ENCODE results near the gene PDE11A. TPM values are rescaled to one million over a fixed set of nuclear protein-coding genes. Genes with fewer than 3 reads are reported as not detected.
"Not testable (repeated sequence)": the region's sequence is repeated elsewhere in the genome, so short reads cannot be mapped to it uniquely, and the experiment has no call there.

The PDE11A gene
- polyA plus RNA-seq, 2 of the 4 experiments (the other 2 are of a cell fraction): 3.6 to 5.6 TPM

- no peak overlapping the region for H3K4me2 ChIP-seq
- POLR2A ChIA-PET: no interaction called here
- 59% methylated on average over 3 of the region's 3 CpGs for WGBS (ENCODE audit: missing lambda C conversion rate)
- CTCF ChIA-PET: no interaction called here
- FAIRE-seq: no peak
- no peak for TF ChIP-seq PBX3 (IDR thresholded peaks at IDR 0.05)
- no peak for TF ChIP-seq POLR2A (IDR thresholded peaks at IDR 0.05; ENCODE audit: low read length)
- no peak for TF ChIP-seq HES2 (IDR thresholded peaks at IDR 0.05)
- TF ChIP-seq SREBF2 (IDR thresholded peaks at IDR 0.05): no peak
- TF ChIP-seq FOSB (CRISPR knock-in tag; IDR thresholded peaks at IDR 0.05): no peak
- no peak for TF ChIP-seq NFE2L2 (conservative IDR thresholded peaks at IDR 0.05; ENCODE audit: low read length)
- TF ChIP-seq HEYL (CRISPR knock-in tag; IDR thresholded peaks at IDR 0.05): no peak
- TF ChIP-seq MAZ (IDR thresholded peaks at IDR 0.05; ENCODE audit: borderline replicate concordance, low read depth, low read length): no peak
- no peak for TF ChIP-seq EHMT2 (IDR thresholded peaks at IDR 0.05; ENCODE audit: low read depth)
- TF ChIP-seq EHF (CRISPR knock-in tag; IDR thresholded peaks at IDR 0.05): no peak
- TF ChIP-seq ESRRA (IDR thresholded peaks at IDR 0.05; ENCODE audit: borderline replicate concordance, low read length): no peak
- TF ChIP-seq EP300 (IDR thresholded peaks at IDR 0.05): no peak
- H3K4me1 ChIP-seq: no peaks in the 10 kb centered on the region
- H3K4me3 ChIP-seq: no peak overlapping the region
- no peak overlapping the region for H3K27ac ChIP-seq
- no peaks in the 10 kb centered on the region for H3K9me3 ChIP-seq
- ATAC-seq: no peak
- DNase-seq (ENCODE audit: low read depth in 1 of 2, low spot score in 1 of 2): no peak
These were observed 9.9 kb upstream of the PDE11A start for GRCh38 chr2:178082408-178083045.

GRCh38 chr2:178079279-178079678, 6.7 kb upstream of the PDE11A start:
- ATAC-seq: not testable (repeated sequence)

GRCh38 chr2:178076130-178076529, 3.6 kb upstream of the PDE11A start:
- DNase-seq (ENCODE audit: low read depth in 1 of 2, low spot score in 1 of 2): no peak
- Histone ChIP-seq H3K4me3 (no peak overlapping the region), H3K27ac (no peak overlapping the region), H3K4me2 (no peak overlapping the region), H3K9me3 (no peaks in the 10 kb centered on the region), H3K4me1 (peaks cover 31% of the 10 kb centered on the region; the same call in 2 of the 3 replicates)
- FAIRE-seq: no peak
- TF ChIP-seq TFCP2L1 (CRISPR knock-in tag; IDR thresholded peaks at IDR 0.05): no peak
- TF ChIP-seq PBX3 (IDR thresholded peaks at IDR 0.05): no peak
- no peak for TF ChIP-seq RNF2 (IDR thresholded peaks at IDR 0.05; ENCODE audit: borderline replicate concordance, low read depth)
- no peak for TF ChIP-seq CHD2 (IDR thresholded peaks at IDR 0.05; ENCODE audit: low read length, partially characterized antibody)
- no peak for TF ChIP-seq ELK1 (IDR thresholded peaks at IDR 0.05; ENCODE audit: low read depth, low read length)
- TF ChIP-seq MAX (IDR thresholded peaks at IDR 0.05): no peak
- TF ChIP-seq KDM1A (IDR thresholded peaks at IDR 0.05; ENCODE audit: low read depth): no peak
- TF ChIP-seq HOXA7 (CRISPR knock-in tag; IDR thresholded peaks at IDR 0.05): no peak
- no peak for TF ChIP-seq HOXB5 (CRISPR knock-in tag; IDR thresholded peaks at IDR 0.05)
- CTCF ChIA-PET: no interaction called here
- ATAC-seq: no peak
- POLR2A ChIA-PET: no interaction called here

More at GRCh38 chr2:178079279-178079678, 6.7 kb upstream of the PDE11A start:
- H3K9me3 ChIP-seq; H3K4me3 ChIP-seq; POLR2A ChIA-PET; H3K4me2 ChIP-seq; DNase-seq (ENCODE audit: low read depth in 1 of 2, low spot score in 1 of 2); FAIRE-seq; H3K4me1 ChIP-seq; H3K27ac ChIP-seq: not testable (repeated sequence)
- 38% methylated on average over 3 of the region's 3 CpGs for WGBS (ENCODE audit: missing lambda C conversion rate)
- CTCF ChIA-PET: interaction anchor here (1.4 kb wide), 1 partner anchor 34 kb away, joined by 3 read pairs; no protein-coding TSS in a partner anchor

Data from A549 (cell line).